ENCODE measurements around the gene GPR18.
"Not testable (repeated sequence)": the region's sequence is repeated elsewhere in the genome, so short reads cannot be mapped to it uniquely, and the experiment has no call there.

The GPR18 gene

GRCh38 chr13:99230991-99231390, 27.2 kb downstream of the GPR18 start:
- no peak overlapping the region for H3K27ac ChIP-seq
- TF ChIP-seq CTCF (IDR thresholded peaks at IDR 0.05) (no peak), ZFX (IDR thresholded peaks at IDR 0.05; ENCODE audit: borderline replicate concordance) (no peak)

- not testable (repeated sequence) for H3K27ac ChIP-seq
These were observed 27.6 kb downstream of the GPR18 start for GRCh38 chr13:99230588-99230987.

GRCh38 chr13:99228737-99229691, 29.2 kb downstream of the GPR18 start:
- TF ChIP-seq ZFX (IDR thresholded peaks at IDR 0.05; ENCODE audit: borderline replicate concordance) (no peak), CTCF (IDR thresholded peaks at IDR 0.05) (no peak)
- H3K27ac ChIP-seq: no peak overlapping the region

GRCh38 chr13:99227909-99228688, 30.1 kb downstream of the GPR18 start:
- TF ChIP-seq CTCF (IDR thresholded peaks at IDR 0.05): no peak
- TF ChIP-seq ZFX (IDR thresholded peaks at IDR 0.05; ENCODE audit: borderline replicate concordance): no peak
- no peak overlapping the region for H3K27ac ChIP-seq

GRCh38 chr13:99227331-99227900, 30.8 kb downstream of the GPR18 start:
- H3K27ac ChIP-seq: no peak overlapping the region
- TF ChIP-seq CTCF (IDR thresholded peaks at IDR 0.05): no peak
- TF ChIP-seq ZFX (IDR thresholded peaks at IDR 0.05; ENCODE audit: borderline replicate concordance): no peak

GRCh38 chr13:99226513-99226912, 31.7 kb downstream of the GPR18 start:
- H3K27ac ChIP-seq: no peak overlapping the region
- TF ChIP-seq ZFX (IDR thresholded peaks at IDR 0.05; ENCODE audit: borderline replicate concordance) (no peak), CTCF (IDR thresholded peaks at IDR 0.05) (no peak)

GRCh38 chr13:99225078-99225477, 33.1 kb downstream of the GPR18 start:
- TF ChIP-seq CTCF (IDR thresholded peaks at IDR 0.05) (no peak), ZFX (IDR thresholded peaks at IDR 0.05; ENCODE audit: borderline replicate concordance) (no peak)

More at GRCh38 chr13:99225078-99225477, 33.1 kb downstream of the GPR18 start:
- no peak overlapping the region for H3K27ac ChIP-seq
